HG03565 (cell line): Measurements from ENCODE around the gene GPR89A.
"Not testable (repeated sequence)": the region's sequence is repeated elsewhere in the genome, so short reads cannot be mapped to it uniquely, and the experiment has no call there.

Experiments
- ATAC-seq: cut with Tn5 transposase; IDR thresholded peaks from one replicate; pipeline ENCODE4 v1.9.1; 2021; ENCODE audit warnings: mild to moderate bottlenecking, moderate library complexity; ENCODE audit not compliant: unreplicated experiment

GPR89A gene

DNA sequence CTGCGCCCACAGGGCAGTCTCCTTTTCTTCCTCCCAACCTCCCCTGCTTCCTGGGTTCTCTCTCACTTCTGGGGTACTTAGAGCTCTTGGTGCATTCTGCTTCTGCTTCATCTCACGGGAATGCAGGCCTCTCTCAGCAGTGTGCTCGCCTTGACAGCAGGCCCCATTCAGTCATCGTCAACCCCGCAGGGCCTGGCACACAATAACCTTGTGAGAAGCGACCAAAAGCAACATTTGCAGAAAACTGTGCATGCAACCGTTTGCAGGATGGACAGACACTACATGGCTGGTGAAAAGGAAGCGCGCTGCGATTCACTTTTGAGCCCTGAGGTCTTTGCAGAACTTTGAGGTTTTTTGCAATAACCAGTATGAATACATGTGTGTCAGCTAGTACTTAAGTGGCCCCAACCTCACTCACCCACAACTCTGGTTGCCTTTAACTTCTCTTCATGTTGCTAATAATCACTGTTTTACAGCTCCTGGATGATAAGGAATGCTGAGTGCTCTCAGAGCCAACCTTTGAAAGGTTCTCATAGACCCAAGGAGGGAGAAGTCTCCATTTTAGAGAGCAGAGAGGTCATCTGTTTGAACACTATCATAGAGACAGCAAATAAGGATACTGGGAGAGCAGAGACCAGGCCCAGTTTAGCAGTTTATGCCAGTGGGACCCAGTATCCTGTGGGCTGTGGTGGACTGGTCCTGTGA lies 109.0 kb downstream of the GPR89A start:
- ATAC-seq, result no peak

DNA sequence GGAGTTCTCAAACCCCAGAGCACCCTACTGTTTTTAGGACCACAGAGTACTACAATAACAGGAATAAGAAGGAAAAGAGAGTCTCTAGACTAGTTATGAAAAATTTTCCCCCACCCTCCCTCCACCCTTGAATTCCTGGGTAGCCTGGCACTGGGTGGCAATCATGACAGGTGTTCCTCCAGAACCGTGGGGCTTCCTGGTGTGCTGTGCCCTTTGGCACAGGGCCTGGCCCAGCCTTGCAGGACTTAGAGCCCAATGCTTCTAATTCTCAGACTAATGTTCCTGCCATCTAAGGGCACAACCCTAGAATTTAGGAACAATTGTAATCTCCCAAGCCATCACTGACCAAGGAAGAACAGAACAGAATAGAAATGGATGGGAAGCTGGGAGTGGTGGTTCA lies 110.0 kb downstream of the GPR89A start:
- no peak for ATAC-seq

DNA sequence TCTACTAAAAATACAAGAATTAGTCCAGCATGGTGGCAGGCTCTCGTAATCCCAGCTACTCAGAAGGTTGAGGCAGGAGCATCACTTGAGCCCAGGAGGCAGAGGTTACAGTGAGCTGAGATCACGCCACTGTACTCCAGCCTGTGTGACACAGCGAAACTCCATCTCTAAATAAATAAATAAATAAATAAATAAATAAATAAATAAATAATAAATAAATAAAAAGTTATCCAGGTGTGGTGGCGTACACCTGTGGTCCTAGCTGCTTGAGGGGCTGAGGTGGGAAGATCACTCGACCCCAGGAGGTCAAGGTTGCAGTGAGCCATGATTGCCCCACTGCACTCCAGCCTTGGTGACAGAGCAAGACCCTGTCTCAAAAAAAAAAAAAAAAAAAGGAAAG lies 110.7 kb downstream of the GPR89A start:
- not testable (repeated sequence) for ATAC-seq

DNA sequence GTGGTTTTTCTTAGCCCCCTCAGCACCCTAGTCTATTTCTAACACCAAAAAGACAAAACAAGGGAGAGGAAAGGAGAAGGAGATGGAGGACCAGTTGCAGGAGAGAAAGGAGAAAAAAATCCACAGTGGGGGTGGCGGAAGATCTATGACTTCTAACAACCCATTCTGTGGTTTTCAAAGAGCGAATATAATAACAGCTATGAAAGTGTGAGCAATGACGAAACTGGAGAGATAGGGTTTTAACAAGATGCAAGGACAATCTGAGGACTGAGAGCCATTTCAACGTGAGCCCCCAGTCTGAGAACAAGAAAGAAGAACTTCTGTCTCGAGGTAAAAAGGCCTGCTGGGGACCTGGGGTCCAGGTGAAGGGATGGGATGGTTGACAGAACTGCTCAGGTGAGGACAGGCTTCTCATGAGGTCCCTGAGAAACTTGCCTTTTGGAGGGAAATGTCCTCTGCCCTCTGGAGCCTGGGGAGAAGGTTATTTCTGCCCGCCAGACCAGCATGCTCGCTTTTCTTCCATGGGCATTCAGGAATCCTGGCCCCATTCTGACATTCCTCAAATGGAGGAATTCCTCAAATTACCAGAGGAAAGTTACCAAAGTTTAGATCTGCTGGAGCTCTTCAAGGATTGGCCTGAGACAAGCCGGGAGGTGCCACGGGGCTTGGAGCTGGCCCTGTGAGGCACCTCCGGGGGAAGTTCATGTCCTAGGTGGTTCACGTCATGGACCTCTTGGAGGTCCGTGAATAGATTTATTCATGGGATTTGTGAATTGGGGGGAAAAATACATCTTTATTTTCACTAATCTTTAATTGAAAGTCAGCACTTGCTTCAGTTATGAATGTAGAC lies 111.7 kb downstream of the GPR89A start, which contains the start of gene CD160:
Gene CD160, plus strand, starts transcription at position 270 of the 850 bp plus-strand sequence. CDS start 8,829 bp downstream, outside the sequence.
- no peak for ATAC-seq
